HepG2 (cell line): ENCODE data around the gene RASGRF1. TPM values are rescaled to one million over a fixed set of nuclear protein-coding genes. Genes with fewer than 3 reads are reported as not detected.

ENCODE experiments used
- ARNTL ChIP-seq: sonication (generic); formaldehyde crosslinking; IDR thresholded peaks from 2 replicates; pipeline ENCODE4 v1.4.0; 2020; ENCODE audit warnings: mild to moderate bottlenecking, missing genetic modification reagents
- ATF3 ChIP-seq: sonication (generic); formaldehyde crosslinking; IDR thresholded peaks from 2 replicates; pipeline ENCODE4 v1.4.0; 2020; ENCODE audit warnings: missing genetic modification reagents
- BRD4 ChIP-seq: sonication (generic); formaldehyde crosslinking; IDR thresholded peaks from 2 replicates; pipeline ENCODE4 v1.4.0; 2020; ENCODE audit warnings: missing genetic modification reagents
- CAMTA2 ChIP-seq: sonication (generic); formaldehyde crosslinking; IDR thresholded peaks from 2 replicates; pipeline ENCODE4 v1.4.0; 2020; ENCODE audit warnings: mild to moderate bottlenecking, missing genetic modification reagents, borderline replicate concordance
- CHCHD3 ChIP-seq: sonication (generic); formaldehyde crosslinking; IDR thresholded peaks from 2 replicates; pipeline ENCODE4 v1.8.0; 2022; ENCODE audit warnings: mild to moderate bottlenecking, missing genetic modification reagents, moderate library complexity
- HCFC1 ChIP-seq: fragments of 150-350 bp; IDR thresholded peaks from 2 replicates; pipeline ENCODE4 v1.6.1; 2014; ENCODE audit warnings: low read depth, low read length
- HOXA3 ChIP-seq: sonication (generic); formaldehyde crosslinking; IDR thresholded peaks from 2 replicates; pipeline ENCODE4 v1.5.0; 2020; ENCODE audit warnings: missing genetic modification reagents
- JARID2 ChIP-seq: sonication (generic); formaldehyde crosslinking; IDR thresholded peaks from 2 replicates; pipeline ENCODE4 v1.8.1; 2023; ENCODE audit warnings: missing genetic modification reagents, inconsistent platforms; ENCODE audit not compliant: insufficient replicate concordance
- KDM2A ChIP-seq: sonication (generic); formaldehyde crosslinking; IDR thresholded peaks from 2 replicates; pipeline ENCODE4 v1.4.0; 2020; ENCODE audit warnings: low read depth, missing genetic modification reagents, borderline replicate concordance
- MAF1 ChIP-seq: sonication (generic); formaldehyde crosslinking; IDR thresholded peaks from 2 replicates; pipeline ENCODE4 v1.5.0; 2020; ENCODE audit warnings: missing genetic modification reagents, borderline replicate concordance
- NR1H2 ChIP-seq: sonication (generic); formaldehyde crosslinking; IDR thresholded peaks from 2 replicates; pipeline ENCODE4 v1.8.1; 2022; ENCODE audit warnings: low read depth, missing genetic modification reagents, borderline replicate concordance
- NR3C1 ChIP-seq: sonication (generic); formaldehyde crosslinking; IDR thresholded peaks from 2 replicates; pipeline ENCODE4 v1.4.0; 2020; ENCODE audit warnings: missing genetic modification reagents
- PCBP1 ChIP-seq: fragments of 200-400 bp; formaldehyde crosslinking; IDR thresholded peaks from 2 replicates; pipeline ENCODE4 v1.6.1; 2017; ENCODE audit warnings: mild to moderate bottlenecking, low read depth, low read length, borderline replicate concordance
- POGZ ChIP-seq: sonication (generic); formaldehyde crosslinking; IDR thresholded peaks from 2 replicates; pipeline ENCODE4 v1.4.0; 2020; ENCODE audit warnings: mild to moderate bottlenecking, missing genetic modification reagents
- RBM39 ChIP-seq: fragments of 200-400 bp; formaldehyde crosslinking; IDR thresholded peaks from one replicate; pipeline ENCODE4 v1.6.1; 2018; ENCODE audit warnings: antibody characterized with exemption, mild to moderate bottlenecking, low read depth, low read length; ENCODE audit not compliant: poor library complexity, severe bottlenecking
- SKIL ChIP-seq: sonication (generic); formaldehyde crosslinking; IDR thresholded peaks from 2 replicates; pipeline ENCODE4 v1.8.0; 2022; ENCODE audit warnings: missing genetic modification reagents, mild to moderate bottlenecking, moderate library complexity, borderline replicate concordance
- SOX6 ChIP-seq, 2 experiments: fragments of 450-650 bp in 1 of 2; sonication (generic) in 1 of 2; formaldehyde crosslinking in 1 of 2; IDR thresholded peaks; 2 replicates each; pipeline versions ENCODE4 v1.4.0 to v1.6.1; 2017 to 2020; ENCODE audit warnings: antibody characterized with exemption in 1 of 2, mild to moderate bottlenecking in 1 of 2, missing genetic modification reagents in 1 of 2
- TAF1 ChIP-seq: sonication (generic); formaldehyde crosslinking; IDR thresholded peaks from 2 replicates; pipeline ENCODE4 v1.4.0; 2020; ENCODE audit warnings: missing genetic modification reagents
- TBL1XR1 ChIP-seq: fragments of 150-350 bp; IDR thresholded peaks from 2 replicates; pipeline ENCODE4 v1.6.1; 2014; ENCODE audit warnings: borderline replicate concordance, low read length; ENCODE audit not compliant: partially characterized antibody
- TEAD3 ChIP-seq: optimal IDR thresholded peaks from 2 replicates; pipeline ENCODE3; 2016; ENCODE audit warnings: borderline replicate concordance
- ZFP1 ChIP-seq: IDR thresholded peaks from 2 replicates; pipeline ENCODE4 v1.6.1; 2016
- ZNF234 ChIP-seq: sonication (generic); formaldehyde crosslinking; conservative IDR thresholded peaks from 2 replicates; pipeline ENCODE4 v1.5.1; 2020; ENCODE audit warnings: mild to moderate bottlenecking, missing genetic modification reagents
- ZNF646 ChIP-seq: sonication (generic); formaldehyde crosslinking; IDR thresholded peaks from 2 replicates; pipeline ENCODE4 v1.9.0; 2021; ENCODE audit warnings: mild to moderate bottlenecking, missing genetic modification reagents
- ZSCAN22 ChIP-seq: sonication (generic); formaldehyde crosslinking; IDR thresholded peaks from 2 replicates; pipeline ENCODE4 v1.4.0; 2020; ENCODE audit warnings: mild to moderate bottlenecking, missing genetic modification reagents
- polyA plus RNA-seq, 8 experiments: library from polyadenylated mRNA; depleted of rRNA in 3 of 8; stranded (reverse) in 7 of 8; unstranded in 1 of 8; fragments of >200 nt; fragmentation: Illumina TruSeq in 4 of 8; extraction: Trizol in 4 of 8; gene quantifications; 2 replicates each; pipeline versions ENCODE4 v1.2.1 to v1.2.3, GENCODE V29; 2011 to 2016; ENCODE audit warnings: low read depth in 4 of 8, missing spikeins in 1 of 8, mixed read lengths in 1 of 8; ENCODE audit not compliant: insufficient read depth in 1 of 8
- total RNA-seq, 5 experiments: library from RNA; depleted of rRNA; stranded (reverse); fragments of >200 nt; fragmentation: Illumina TruSeq; extraction: Trizol; gene quantifications; 2 replicates each; pipeline ENCODE4 v1.2.3, GENCODE V29; 2016; ENCODE audit warnings: low read depth in 1 of 5

Gene RASGRF1
- total and polyA plus RNA-seq, 2 of the 13 experiments (the other 11 are each of a cell fraction or from before 2014, with no cell fraction given) = 0.55 to 3.0 TPM

- TF ChIP-seq TEAD3 (CRISPR knock-in tag) = peak; percentile 76
- no peak for TF ChIP-seq HCFC1
- TF ChIP-seq ZSCAN22 = no peak
- TF ChIP-seq JARID2 (CRISPR knock-in tag) = no peak
- no peak for TF ChIP-seq ARNTL (CRISPR knock-in tag)
- no peak; the same call in 1 of the 2 replicates for TF ChIP-seq ZFP1 (CRISPR knock-in tag)
- peak; percentile 61 for TF ChIP-seq TBL1XR1
- TF ChIP-seq NR3C1 (CRISPR knock-in tag) = no peak
- TF ChIP-seq SOX6 (IDR thresholded peaks at IDR 0.05) = no peak
- TF ChIP-seq SOX6 (CRISPR knock-in tag; IDR thresholded peaks at IDR 0.05) = peak; percentile 89
- peak; percentile 90 for TF ChIP-seq ATF3 (CRISPR knock-in tag)
- no peak for TF ChIP-seq NR1H2 (CRISPR knock-in tag)
- 0 out of 2 replicates have a peak, but pooled peaks have one; percentile 45 for TF ChIP-seq BRD4 (CRISPR knock-in tag)
- peak; percentile 95 for TF ChIP-seq SKIL
- TF ChIP-seq ZNF234 (CRISPR knock-in tag) = no peak
- TF ChIP-seq RBM39 = no peak
- no peak for TF ChIP-seq POGZ (CRISPR knock-in tag)
- peak; percentile 54; the same call in 1 of the 2 replicates for TF ChIP-seq HOXA3 (CRISPR knock-in tag)
- no peak for TF ChIP-seq PCBP1
- no peak for TF ChIP-seq CAMTA2
- TF ChIP-seq TAF1 (CRISPR knock-in tag) = 0 out of 2 replicates have a peak, but pooled peaks have one; percentile 18
- no peak for TF ChIP-seq CHCHD3 (CRISPR knock-in tag)
- no peak for TF ChIP-seq KDM2A (CRISPR knock-in tag)
- TF ChIP-seq MAF1 (CRISPR knock-in tag) = no peak
- TF ChIP-seq ZNF646 (CRISPR knock-in tag) = no peak
Observed at GRCh38 chr15:78996894-78997275, 93.7 kb downstream of the RASGRF1 start (continued).
